PC-3 (cell line): ENCODE results near the gene ECHS1. TPM values are rescaled to one million over a fixed set of nuclear protein-coding genes. Genes with fewer than 3 reads are reported as not detected.
"Not testable (repeated sequence)": the region's sequence is repeated elsewhere in the genome, so short reads cannot be mapped to it uniquely, and the experiment has no call there.

Source experiments
- ATAC-seq: fragments of 200-7000 bp; cut with Tn5 transposase; 2 replicates; pipeline ENCODE4 v1.9.1; 2020; ENCODE audit warnings: mild to moderate bottlenecking, moderate library complexity
- BruUV-seq: library from RNA; stranded (reverse); fragments of 400-500 nt; replicated peaks from 2 replicates; lab custom pipeline; 2021; lab: Mats Ljungman, UMichigan
- CTCF ChIA-PET: fragments of 300-600 bp; sonication (Branson Sonifier 250); formaldehyde crosslinking; loops from one replicate; lab custom pipeline; 2022; ENCODE audit warnings: antibody characterized with exemption; lab: Charles Lee
- POLR2A ChIA-PET: fragments of 300-600 bp; sonication (Branson Sonifier 250); formaldehyde crosslinking; loops from one replicate; lab custom pipeline; 2022; ENCODE audit warnings: antibody characterized with exemption; ENCODE audit not compliant: unreplicated experiment; lab: Charles Lee
- DNase-seq: peaks from one replicate; pipeline ENCODE4 v3.0.0-alpha.2; 2015
- H2AFZ ChIP-seq: fragments of 300-600 bp; sonication (generic); 2 replicates; pipeline ENCODE4 v1.6.0; 2016; ENCODE audit warnings: antibody characterized with exemption, low read length
- H3F3A ChIP-seq: fragments of 300-600 bp; sonication (generic); one replicate; pipeline ENCODE4 v1.6.0; 2017; ENCODE audit warnings: antibody characterized with exemption, low read length, control low read depth, mild to moderate bottlenecking; ENCODE audit not compliant: unreplicated experiment
- H3K27ac ChIP-seq: fragments of 300-600 bp; sonication (generic); 2 replicates; pipeline ENCODE4 v1.5.1; 2016; ENCODE audit warnings: mild to moderate bottlenecking, low read length
- H3K27me3 ChIP-seq: fragments of 300-600 bp; sonication (generic); 2 replicates; pipeline ENCODE4 v1.6.1; 2016; ENCODE audit warnings: low read length, mixed read lengths
- H3K36me3 ChIP-seq: fragments of 300-600 bp; sonication (generic); 2 replicates; pipeline ENCODE4 v1.6.1; 2016; ENCODE audit warnings: low read depth, mixed run types, low read length, mixed read lengths
- H3K4me1 ChIP-seq: fragments of 300-600 bp; sonication (generic); 2 replicates; pipeline ENCODE4 v1.5.1; 2016; ENCODE audit warnings: low read length; ENCODE audit not compliant: insufficient read depth
- H3K4me2 ChIP-seq: fragments of 300-600 bp; sonication (generic); 2 replicates; pipeline ENCODE4 v1.6.0; 2016; ENCODE audit warnings: low read length
- H3K4me3 ChIP-seq: fragments of 300-600 bp; sonication (generic); 2 replicates; pipeline ENCODE4 v1.5.1; 2016; ENCODE audit warnings: mild to moderate bottlenecking, low read length, mixed read lengths
- H3K79me2 ChIP-seq: fragments of 300-600 bp; sonication (generic); 2 replicates; pipeline ENCODE4 v1.6.1; 2017; ENCODE audit warnings: low read length, mixed read lengths
- H3K9ac ChIP-seq: fragments of 300-600 bp; sonication (generic); 2 replicates; pipeline ENCODE4 v1.6.0; 2016; ENCODE audit warnings: mild to moderate bottlenecking, low read length
- H3K9me2 ChIP-seq: fragments of 300-600 bp; sonication (generic); replicated peaks from 2 replicates; pipeline ENCODE4 v1.6.1; 2016; ENCODE audit warnings: mixed run types, low read length, mixed read lengths
- H3K9me3 ChIP-seq: fragments of 300-600 bp; sonication (generic); 2 replicates; pipeline ENCODE4 v1.6.1; 2016; ENCODE audit warnings: low read length, mixed read lengths
- H4K20me1 ChIP-seq: fragments of 300-600 bp; sonication (generic); 2 replicates; pipeline ENCODE4 v1.6.1; 2016; ENCODE audit warnings: low read length, mixed read lengths
- CTCF ChIP-seq: fragments of 300-600 bp; sonication (generic); conservative IDR thresholded peaks from 2 replicates; pipeline ENCODE4 v1.5.1; 2017; ENCODE audit warnings: antibody characterized with exemption, low read depth, mild to moderate bottlenecking, low read length
- EZH2 ChIP-seq: fragments of 300-600 bp; sonication (generic); IDR thresholded peaks from one replicate; pipeline ENCODE4 v1.6.1; 2017; ENCODE audit warnings: antibody characterized with exemption, mild to moderate bottlenecking, low read length; ENCODE audit not compliant: unreplicated experiment
- EZH2phosphoT487 ChIP-seq: fragments of 300-600 bp; sonication (generic); IDR thresholded peaks from 2 replicates; pipeline ENCODE4 v1.6.1; 2018; ENCODE audit warnings: mild to moderate bottlenecking, antibody characterized with exemption, low read length, borderline replicate concordance
- intact Hi-C: fragments of 100-400 bp; cut with micrococcal nuclease; formaldehyde crosslinking; loops from 2 replicates; pipeline ENCODE4 v1.9.0; 2023
- total RNA-seq: library from RNA; depleted of rRNA; stranded (reverse); fragments of >200 nt; gene quantifications from 2 replicates; pipeline ENCODE4 v1.2.3, GENCODE V29; 2014

The ECHS1 gene
- total RNA-seq, 1 experiment from 2014 or later: 120 TPM

- Histone ChIP-seq H3K4me3 (no peak overlapping the region), H3F3A (no peaks in the 10 kb centered on the region), H3K79me2 (peaks cover 4% of the 10 kb centered on the region; the same call in 1 of the 2 replicates), H3K9ac (no peak overlapping the region), H2AFZ (no peak overlapping the region), H3K9me2 (no peaks in the 10 kb centered on the region), H3K27ac (no peak overlapping the region), H3K9me3 (no peaks in the 10 kb centered on the region), H3K27me3 (no peaks in the 10 kb centered on the region), H4K20me1 (no peaks in the 10 kb centered on the region), H3K36me3 (no peaks in the 10 kb centered on the region), H3K4me2 (peak overlapping the region; percentile 97; the same call in 1 of the 2 replicates), H3K4me1 (peaks cover 3% of the 10 kb centered on the region; the same call in 1 of the 2 replicates)
- POLR2A ChIA-PET: no interaction called here
- no peak for ATAC-seq
- intact Hi-C loops: no loop called here
- BruUV-seq: no TSS peak
- TF ChIP-seq CTCF: no peak
- no peak for TF ChIP-seq EZH2phosphoT487
- no peak for TF ChIP-seq EZH2
- no peak for DNase-seq
- CTCF ChIA-PET: no interaction called here
Measured at GRCh38 chr10:133377025-133377817, 4.1 kb upstream of the ECHS1 start.

- H3K79me2 ChIP-seq, DNase-seq, H2AFZ ChIP-seq, H3K27ac ChIP-seq, H3K9me3 ChIP-seq, H3K4me3 ChIP-seq, CTCF ChIA-PET, BruUV-seq, H3K9me2 ChIP-seq, H3K4me1 ChIP-seq, H3K27me3 ChIP-seq, H3K36me3 ChIP-seq, H3F3A ChIP-seq, H3K9ac ChIP-seq, H4K20me1 ChIP-seq, POLR2A ChIA-PET, ATAC-seq, intact Hi-C loops, H3K4me2 ChIP-seq: not testable (repeated sequence)
Measured at GRCh38 chr10:133376183-133376582, 3.0 kb upstream of the ECHS1 start.

GRCh38 chr10:133375357-133376115 lies 2.4 kb upstream of the ECHS1 start:
- POLR2A ChIA-PET: no interaction called here
- H3K36me3 ChIP-seq: no peaks in the 10 kb centered on the region; the same call in 1 of the 2 replicates
- no peak overlapping the region for H2AFZ ChIP-seq
- CTCF ChIA-PET: no interaction called here
- no peaks in the 10 kb centered on the region for H3K9me2 ChIP-seq
- intact Hi-C loops: no loop called here
- no peak for DNase-seq
- no peaks in the 10 kb centered on the region for H3F3A ChIP-seq
- H4K20me1 ChIP-seq: no peaks in the 10 kb centered on the region
- H3K27ac ChIP-seq: no peak overlapping the region
- no peaks in the 10 kb centered on the region for H3K9me3 ChIP-seq
- H3K4me2 ChIP-seq: no peak overlapping the region
- H3K9ac ChIP-seq: no peak overlapping the region
- ATAC-seq: no peak
- BruUV-seq: no TSS peak
- H3K27me3 ChIP-seq: no peaks in the 10 kb centered on the region
- TF ChIP-seq CTCF (no peak), EZH2phosphoT487 (no peak), EZH2 (no peak)
- peaks cover 8% of the 10 kb centered on the region; the same call in 1 of the 2 replicates for H3K79me2 ChIP-seq
- no peak overlapping the region for H3K4me3 ChIP-seq
- peaks cover 3% of the 10 kb centered on the region; the same call in 1 of the 2 replicates for H3K4me1 ChIP-seq
